A549 (cell line): ENCODE results near the gene CABP7. TPM values are rescaled to one million over a fixed set of nuclear protein-coding genes. Genes with fewer than 3 reads are reported as not detected.

ENCODE experiments used
- ATAC-seq, 2 experiments: fragments of 200-7000 bp in 1 of 2; fragments of >200 bp in 1 of 2; cut with Nextera tagmentation in 1 of 2; cut with Tn5 transposase in 1 of 2; 3 replicates each; pipeline versions ENCODE4 v1.8.0 to v1.9.1; 2018 to 2020; ENCODE audit warnings: mild to moderate bottlenecking in 1 of 2, moderate library complexity in 1 of 2
- CTCF ChIA-PET: fragments of 300-600 bp; sonication (Branson Sonifier 250); formaldehyde crosslinking; extraction: SDS; loops from one replicate; lab custom pipeline; 2021; ENCODE audit warnings: antibody characterized with exemption, inconsistent platforms; lab: Yijun Ruan, JAX
- POLR2A ChIA-PET: fragments of 350-600 bp; formaldehyde crosslinking; extraction: SDS; loops from one replicate; lab custom pipeline; 2021; ENCODE audit warnings: antibody characterized with exemption, inconsistent platforms; lab: Yijun Ruan, JAX
- DNase-seq, 2 experiments: peaks; one replicate each; pipeline versions ENCODE4 v3.0.0 to v3.0.0-alpha.2; 2011 to 2016; ENCODE audit warnings: low read depth in 1 of 2, low spot score in 1 of 2
- FAIRE-seq: peaks from 2 replicates; lab custom pipeline; 2011; peaks lifted over from hg19 to GRCh38; lab: Jason Lieb, UNC
- H3K27ac ChIP-seq, 2 experiments: fragments of >200 bp; sonication (Bioruptor Twin); formaldehyde crosslinking; 3 replicates each; pipeline ENCODE4 v1.5.1; 2016 to 2017
- H3K4me1 ChIP-seq: fragments of >200 bp; sonication (Bioruptor Twin); formaldehyde crosslinking; 3 replicates; pipeline ENCODE4 v1.6.1; 2016
- H3K4me2 ChIP-seq: fragments of >200 bp; sonication (Bioruptor Twin); formaldehyde crosslinking; 3 replicates; pipeline ENCODE4 v1.6.1; 2016
- H3K4me3 ChIP-seq: fragments of >200 bp; sonication (Bioruptor Twin); formaldehyde crosslinking; 3 replicates; pipeline ENCODE4 v1.5.1; 2016
- H3K9me3 ChIP-seq: fragments of >200 bp; sonication (Bioruptor Twin); formaldehyde crosslinking; 3 replicates; pipeline ENCODE4 v1.6.1; 2016
- BHLHE40 ChIP-seq: IDR thresholded peaks from 2 replicates; pipeline ENCODE4 v1.6.1; 2012; ENCODE audit warnings: low read depth, low read length, inconsistent platforms
- CHD2 ChIP-seq: fragments of 150-350 bp; IDR thresholded peaks from 2 replicates; pipeline ENCODE4 v1.6.1; 2014; ENCODE audit warnings: low read length; ENCODE audit not compliant: partially characterized antibody
- EP300 ChIP-seq, 2 experiments: fragments of >200 bp; sonication (Bioruptor Twin); formaldehyde crosslinking; IDR thresholded peaks; 2 replicates in 1 of 2; 3 replicates in 1 of 2; pipeline ENCODE4 v1.6.1; 2016 to 2017
- FOXS1 ChIP-seq: fragments of 250-450 bp; sonication (Bioruptor Pico); IDR thresholded peaks from 2 replicates; pipeline ENCODE4 v1.5.0; 2020; ENCODE audit warnings: mild to moderate bottlenecking, moderate library complexity
- HDAC2 ChIP-seq: fragments of 200-600 bp; sonication (generic); IDR thresholded peaks from 2 replicates; pipeline ENCODE4 v1.6.1; 2016
- HEYL ChIP-seq: fragments of 250-450 bp; sonication (Bioruptor Pico); IDR thresholded peaks from 2 replicates; pipeline ENCODE4 v1.8.0; 2021; ENCODE audit warnings: mild to moderate bottlenecking, moderate library complexity
- HOXA7 ChIP-seq: fragments of 250-450 bp; sonication (Bioruptor Pico); IDR thresholded peaks from 2 replicates; pipeline ENCODE4 v1.5.0; 2020; ENCODE audit warnings: mild to moderate bottlenecking, moderate library complexity
- HOXB13 ChIP-seq: fragments of 250-450 bp; sonication (Bioruptor Pico); IDR thresholded peaks from 2 replicates; pipeline ENCODE4 v1.5.0; 2020; ENCODE audit warnings: low read depth, mild to moderate bottlenecking, moderate library complexity
- HOXB5 ChIP-seq: fragments of 250-450 bp; sonication (Bioruptor Pico); IDR thresholded peaks from 2 replicates; pipeline ENCODE4 v1.5.0; 2020; ENCODE audit warnings: mild to moderate bottlenecking, moderate library complexity
- JUN ChIP-seq, 2 experiments: fragments of >200 bp; sonication (Bioruptor Twin); formaldehyde crosslinking; IDR thresholded peaks; 2 replicates in 1 of 2; 3 replicates in 1 of 2; pipeline ENCODE4 v1.6.1; 2016 to 2017
- MAFK ChIP-seq: fragments of 450-650 bp; IDR thresholded peaks from 2 replicates; pipeline ENCODE4 v1.6.1; 2014; ENCODE audit not compliant: partially characterized antibody
- MAZ ChIP-seq: fragments of 150-350 bp; IDR thresholded peaks from 2 replicates; pipeline ENCODE4 v1.6.1; 2014; ENCODE audit warnings: antibody characterized with exemption, low read depth, low read length, borderline replicate concordance
- NFE2L2 ChIP-seq: fragments of 150-350 bp; conservative IDR thresholded peaks from 2 replicates; pipeline ENCODE4 v1.6.1; 2014; ENCODE audit warnings: low read length
- PHF8 ChIP-seq: fragments of 200-600 bp; sonication (generic); IDR thresholded peaks from 2 replicates; pipeline ENCODE4 v1.6.1; 2016; ENCODE audit warnings: low read depth, mild to moderate bottlenecking, antibody characterized with exemption, moderate library complexity, borderline replicate concordance
- RAD21 ChIP-seq, 2 experiments: fragments of >200 bp in 1 of 2; sonication (Bioruptor Twin) in 1 of 2; formaldehyde crosslinking in 1 of 2; IDR thresholded peaks in 1 of 2; conservative IDR thresholded peaks in 1 of 2; 2 replicates in 1 of 2; 3 replicates in 1 of 2; pipeline ENCODE4 v1.6.1; 2012 to 2018; ENCODE audit warnings: inconsistent platforms in 1 of 2
- RARB ChIP-seq: fragments of 250-450 bp; sonication (Bioruptor Pico); IDR thresholded peaks from 2 replicates; pipeline ENCODE4 v1.8.0; 2021; ENCODE audit warnings: mild to moderate bottlenecking, moderate library complexity
- ZC3H11A ChIP-seq: fragments of 450-650 bp; IDR thresholded peaks from 2 replicates; pipeline ENCODE4 v1.6.1; 2014; ENCODE audit warnings: antibody characterized with exemption, mild to moderate bottlenecking
- ZSCAN20 ChIP-seq: fragments of 250-450 bp; sonication (Bioruptor Pico); IDR thresholded peaks from 2 replicates; pipeline ENCODE4 v1.8.0; 2022; ENCODE audit warnings: mild to moderate bottlenecking, moderate library complexity
- WGBS: methylation state at CpG from one replicate; pipeline ENCODE4 v1.1.6; 2017; ENCODE audit errors: missing lambda C conversion rate; 5-methylcytosine and 5-hydroxymethylcytosine counted together
- polyA plus RNA-seq, 4 experiments: library from polyadenylated mRNA; depleted of rRNA in 3 of 4; stranded (reverse); fragments of >200 nt; fragmentation: RNase III in 1 of 4; extraction: RNeasy Plus Mini Kit Qiagen cat#74134 plus additional on column Dnase treatment in 1 of 4; gene quantifications; 2 replicates in 3 of 4; 3 replicates in 1 of 4; pipeline ENCODE4 v1.2.3, GENCODE V29; 2011 to 2017
- TF ChIP-seq, protein P1 (sequence below): IDR thresholded peaks from 2 replicates; pipeline ENCODE4 v1.6.1; 2012
- TF ChIP-seq, protein P2 (sequence below): fragments of >200 bp; sonication (Bioruptor Twin); formaldehyde crosslinking; IDR thresholded peaks from 3 replicates; pipeline ENCODE4 v1.5.1; 2016
- TF ChIP-seq, protein P3 (sequence below): fragments of 250-450 bp; sonication (Bioruptor Pico); IDR thresholded peaks from 2 replicates; pipeline ENCODE4 v1.5.0; 2020; ENCODE audit warnings: low read depth, mild to moderate bottlenecking, moderate library complexity
- TF ChIP-seq, protein P4 (sequence below): fragments of 450-650 bp; IDR thresholded peaks from 2 replicates; pipeline ENCODE4 v1.6.1; 2014; ENCODE audit warnings: antibody characterized with exemption

The CABP7 gene
- polyA plus RNA-seq, 2 of the 4 experiments (the other 2 are of a cell fraction): 0.05 to 0.15 TPM

DNA sequence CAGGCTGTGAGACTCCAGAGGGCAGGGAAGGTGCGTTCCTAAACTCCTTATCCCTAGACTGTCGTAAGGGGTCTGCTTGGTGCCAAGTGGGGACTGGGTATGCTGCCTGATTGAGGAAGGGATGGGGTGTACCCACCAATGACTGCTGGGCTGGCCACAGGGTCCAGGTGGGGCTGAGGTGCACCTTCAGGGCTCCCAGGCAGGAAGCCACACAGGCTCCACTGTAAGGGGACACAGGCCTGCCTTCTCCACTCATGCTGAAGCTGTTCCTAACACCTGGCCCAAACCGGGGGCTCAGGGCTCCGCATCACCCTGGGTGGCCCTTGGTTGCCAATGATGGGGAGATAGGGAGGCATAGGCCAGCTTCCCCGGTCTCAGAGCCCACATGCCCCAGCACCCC is 20.4 kb downstream of the CABP7 start:
- ATAC-seq (no peak), DNase-seq (no peak), FAIRE-seq (no peak)
- Histone ChIP-seq H3K4me3 (no peak overlapping the region), H3K4me2 (no peak overlapping the region), H3K27ac (no peak overlapping the region), H3K9me3 (no peaks in the 10 kb centered on the region), H3K4me1 (no peaks in the 10 kb centered on the region)
- POLR2A ChIA-PET: no interaction called here
- 92% methylated on average over 4 of the region's 5 CpGs for WGBS
- CTCF ChIA-PET: interaction anchor here (1.1 to 1.6 kb wide), 4 partner anchors 9 to 35 kb away, joined by 3 to 5 read pairs (median 3); no protein-coding TSS in a partner anchor
- TF ChIP-seq ZSCAN20 (CRISPR knock-in tag): no peak
- no peak for TF ChIP-seq FOXS1 (CRISPR knock-in tag)
- no peak for TF ChIP-seq HDAC2
- TF ChIP-seq JUN (IDR thresholded peaks at IDR 0.05): no peak
- no peak for TF ChIP-seq NFE2L2
- TF ChIP-seq HOXA7 (CRISPR knock-in tag): no peak
- TF ChIP-seq HOXB5 (CRISPR knock-in tag): no peak
- no peak for TF ChIP-seq CHD2
- no peak for TF ChIP-seq RARB (CRISPR knock-in tag)

DNA sequence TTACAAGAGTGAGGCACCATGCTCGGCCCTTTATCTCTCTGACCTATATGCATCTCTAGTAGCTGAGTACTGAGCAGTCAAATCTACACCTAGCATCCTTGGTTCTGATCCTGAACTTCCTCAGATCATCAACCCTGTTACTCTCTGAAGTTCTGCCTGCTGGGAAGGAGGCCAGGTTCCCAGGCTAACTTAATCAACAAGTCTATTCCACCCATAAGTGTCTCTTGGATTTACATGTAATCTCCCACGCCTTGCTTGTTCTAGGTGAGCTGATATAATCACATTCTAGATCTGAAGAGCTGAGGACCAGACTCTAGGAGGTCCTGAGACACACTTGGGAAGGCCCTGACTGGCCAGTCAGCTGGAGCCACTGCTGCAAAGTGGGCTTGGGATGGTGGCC is 22.1 kb downstream of the CABP7 start:
- no peak overlapping the region for H3K4me2 ChIP-seq
- FAIRE-seq (no peak), ATAC-seq (no peak), DNase-seq (no peak)
- WGBS: 75% methylated on average over 2 of the region's 2 CpGs
- TF ChIP-seq, protein P1, sequence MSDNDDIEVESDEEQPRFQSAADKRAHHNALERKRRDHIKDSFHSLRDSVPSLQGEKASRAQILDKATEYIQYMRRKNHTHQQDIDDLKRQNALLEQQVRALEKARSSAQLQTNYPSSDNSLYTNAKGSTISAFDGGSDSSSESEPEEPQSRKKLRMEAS: no peak
- TF ChIP-seq JUN (IDR thresholded peaks at IDR 0.05) (no peak), HEYL (CRISPR knock-in tag) (no peak), ZC3H11A (no peak), BHLHE40 (no peak), EP300 (IDR thresholded peaks at IDR 0.05) (no peak), FOXS1 (CRISPR knock-in tag) (no peak), MAZ (no peak)
- TF ChIP-seq, protein P2, sequence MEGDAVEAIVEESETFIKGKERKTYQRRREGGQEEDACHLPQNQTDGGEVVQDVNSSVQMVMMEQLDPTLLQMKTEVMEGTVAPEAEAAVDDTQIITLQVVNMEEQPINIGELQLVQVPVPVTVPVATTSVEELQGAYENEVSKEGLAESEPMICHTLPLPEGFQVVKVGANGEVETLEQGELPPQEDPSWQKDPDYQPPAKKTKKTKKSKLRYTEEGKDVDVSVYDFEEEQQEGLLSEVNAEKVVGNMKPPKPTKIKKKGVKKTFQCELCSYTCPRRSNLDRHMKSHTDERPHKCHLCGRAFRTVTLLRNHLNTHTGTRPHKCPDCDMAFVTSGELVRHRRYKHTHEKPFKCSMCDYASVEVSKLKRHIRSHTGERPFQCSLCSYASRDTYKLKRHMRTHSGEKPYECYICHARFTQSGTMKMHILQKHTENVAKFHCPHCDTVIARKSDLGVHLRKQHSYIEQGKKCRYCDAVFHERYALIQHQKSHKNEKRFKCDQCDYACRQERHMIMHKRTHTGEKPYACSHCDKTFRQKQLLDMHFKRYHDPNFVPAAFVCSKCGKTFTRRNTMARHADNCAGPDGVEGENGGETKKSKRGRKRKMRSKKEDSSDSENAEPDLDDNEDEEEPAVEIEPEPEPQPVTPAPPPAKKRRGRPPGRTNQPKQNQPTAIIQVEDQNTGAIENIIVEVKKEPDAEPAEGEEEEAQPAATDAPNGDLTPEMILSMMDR: no peak
- TF ChIP-seq, protein P3, sequence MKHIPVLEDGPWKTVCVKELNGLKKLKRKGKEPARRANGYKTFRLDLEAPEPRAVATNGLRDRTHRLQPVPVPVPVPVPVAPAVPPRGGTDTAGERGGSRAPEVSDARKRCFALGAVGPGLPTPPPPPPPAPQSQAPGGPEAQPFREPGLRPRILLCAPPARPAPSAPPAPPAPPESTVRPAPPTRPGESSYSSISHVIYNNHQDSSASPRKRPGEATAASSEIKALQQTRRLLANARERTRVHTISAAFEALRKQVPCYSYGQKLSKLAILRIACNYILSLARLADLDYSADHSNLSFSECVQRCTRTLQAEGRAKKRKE (CRISPR knock-in tag): no peak
- no peak overlapping the region for H3K4me3 ChIP-seq
- H3K27ac ChIP-seq: no peak overlapping the region
- ChIA-PET POLR2A (no interaction called here), CTCF (no interaction called here)
- H3K4me1 ChIP-seq: no peaks in the 10 kb centered on the region
- no peaks in the 10 kb centered on the region for H3K9me3 ChIP-seq

DNA sequence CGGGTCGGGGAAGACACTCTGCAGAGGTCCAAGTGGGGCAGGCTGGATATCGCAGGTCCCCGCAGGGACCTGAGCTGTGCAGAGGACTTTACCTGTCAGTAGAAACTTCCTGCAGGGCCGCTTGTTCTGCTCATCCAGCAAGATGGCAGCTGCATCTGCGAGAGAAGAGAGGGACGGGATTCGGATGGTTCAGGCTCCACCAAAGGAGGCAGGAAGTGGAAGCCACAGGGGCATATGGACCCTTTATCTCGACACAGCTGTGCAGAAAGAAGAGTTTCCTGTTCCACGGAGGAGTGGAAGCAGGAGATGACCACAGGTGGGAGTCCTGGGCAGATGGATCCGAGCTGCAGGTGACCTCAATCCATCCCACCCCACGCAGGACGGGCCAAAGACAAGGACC is 22.5 kb downstream of the CABP7 start:
- DNase-seq: no peak
- H3K4me2 ChIP-seq: no peak overlapping the region
- TF ChIP-seq EP300 (IDR thresholded peaks at IDR 0.05) (no peak), HOXB13 (CRISPR knock-in tag) (no peak), PHF8 (no peak), RAD21 (conservative IDR thresholded peaks at IDR 0.05 in 1 of 2, IDR thresholded peaks at IDR 0.05 in 1 of 2) (no peak), MAFK (no peak), MAZ (no peak), CHD2 (no peak)
- TF ChIP-seq, protein P2: no peak
- TF ChIP-seq, protein P4, sequence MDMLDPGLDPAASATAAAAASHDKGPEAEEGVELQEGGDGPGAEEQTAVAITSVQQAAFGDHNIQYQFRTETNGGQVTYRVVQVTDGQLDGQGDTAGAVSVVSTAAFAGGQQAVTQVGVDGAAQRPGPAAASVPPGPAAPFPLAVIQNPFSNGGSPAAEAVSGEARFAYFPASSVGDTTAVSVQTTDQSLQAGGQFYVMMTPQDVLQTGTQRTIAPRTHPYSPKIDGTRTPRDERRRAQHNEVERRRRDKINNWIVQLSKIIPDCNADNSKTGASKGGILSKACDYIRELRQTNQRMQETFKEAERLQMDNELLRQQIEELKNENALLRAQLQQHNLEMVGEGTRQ: no peak
- FAIRE-seq: no peak
- POLR2A ChIA-PET: no interaction called here
- no peak overlapping the region for H3K27ac ChIP-seq
- H3K4me3 ChIP-seq: no peak overlapping the region
- 70% methylated on average over 6 of the region's 13 CpGs for WGBS
- CTCF ChIA-PET: no interaction called here
- ATAC-seq: no peak
- H3K9me3 ChIP-seq: no peaks in the 10 kb centered on the region
- H3K4me1 ChIP-seq: no peaks in the 10 kb centered on the region
